HepG2 (cell line): ENCODE measurements around the gene CCDC136. TPM values are rescaled to one million over a fixed set of nuclear protein-coding genes. Genes with fewer than 3 reads are reported as not detected.

Experiments used
- ADNP ChIP-seq: sonication (generic); formaldehyde crosslinking; IDR thresholded peaks from 2 replicates; pipeline ENCODE4 v1.4.0; 2020; ENCODE audit warnings: missing genetic modification reagents
- CSRNP1 ChIP-seq: sonication (generic); formaldehyde crosslinking; IDR thresholded peaks from 2 replicates; pipeline ENCODE4 v1.8.1; 2023; ENCODE audit warnings: mild to moderate bottlenecking, missing genetic modification reagents
- KDM5B ChIP-seq: sonication (generic); formaldehyde crosslinking; IDR thresholded peaks from 2 replicates; pipeline ENCODE4 v1.4.0; 2020; ENCODE audit warnings: missing genetic modification reagents, mild to moderate bottlenecking, borderline replicate concordance
- LCORL ChIP-seq, 2 experiments: fragments of 450-650 bp in 1 of 2; sonication (generic) in 1 of 2; formaldehyde crosslinking in 1 of 2; IDR thresholded peaks; 2 replicates each; pipeline versions ENCODE4 v1.5.0 to v1.6.1; 2017 to 2020; ENCODE audit warnings: antibody characterized with exemption in 1 of 2, missing genetic modification reagents in 1 of 2
- LRRFIP1 ChIP-seq: sonication (generic); formaldehyde crosslinking; conservative IDR thresholded peaks from 2 replicates; pipeline ENCODE4 v1.4.0; 2020; ENCODE audit warnings: missing genetic modification reagents
- PHB2 ChIP-seq: fragments of 450-650 bp; IDR thresholded peaks from 2 replicates; pipeline ENCODE4 v1.6.1; 2018; ENCODE audit not compliant: partially characterized antibody
- SNAPC2 ChIP-seq: sonication (generic); formaldehyde crosslinking; IDR thresholded peaks from 2 replicates; pipeline ENCODE4 v1.8.1; 2022; ENCODE audit warnings: mild to moderate bottlenecking, missing genetic modification reagents
- TMF1 ChIP-seq: sonication (generic); formaldehyde crosslinking; IDR thresholded peaks from 2 replicates; pipeline ENCODE4 v1.8.1; 2022; ENCODE audit warnings: low read depth, missing genetic modification reagents
- ZFP36L2 ChIP-seq: sonication (generic); formaldehyde crosslinking; IDR thresholded peaks from 2 replicates; pipeline ENCODE4 v1.4.0; 2020; ENCODE audit warnings: missing genetic modification reagents
- ZNF225 ChIP-seq: sonication (generic); formaldehyde crosslinking; IDR thresholded peaks from 2 replicates; pipeline ENCODE4 v1.4.0; 2020; ENCODE audit warnings: mild to moderate bottlenecking, missing genetic modification reagents
- polyA plus RNA-seq, 8 experiments: library from polyadenylated mRNA; depleted of rRNA in 3 of 8; stranded (reverse) in 7 of 8; unstranded in 1 of 8; fragments of >200 nt; fragmentation: Illumina TruSeq in 4 of 8; extraction: Trizol in 4 of 8; gene quantifications; 2 replicates each; pipeline versions ENCODE4 v1.2.1 to v1.2.3, GENCODE V29; 2011 to 2016; ENCODE audit warnings: low read depth in 4 of 8, missing spikeins in 1 of 8, mixed read lengths in 1 of 8; ENCODE audit not compliant: insufficient read depth in 1 of 8
- total RNA-seq, 5 experiments: library from RNA; depleted of rRNA; stranded (reverse); fragments of >200 nt; fragmentation: Illumina TruSeq; extraction: Trizol; gene quantifications; 2 replicates each; pipeline ENCODE4 v1.2.3, GENCODE V29; 2016; ENCODE audit warnings: low read depth in 1 of 5
- TF ChIP-seq, protein P1 (sequence below): sonication (generic); formaldehyde crosslinking; IDR thresholded peaks from 2 replicates; pipeline ENCODE4 v1.4.0; 2020; ENCODE audit warnings: low read depth, mild to moderate bottlenecking, missing genetic modification reagents
- TF ChIP-seq, protein P2 (sequence below): IDR thresholded peaks from 2 replicates; pipeline ENCODE4 v1.6.1; 2016; ENCODE audit warnings: missing genetic modification reagents, missing compliant biosample characterization

CCDC136 gene
- total and polyA plus RNA-seq, 2 of the 13 experiments (the other 11 are each of a cell fraction or from before 2014, with no cell fraction given): 0.04 to 0.38 TPM

DNA sequence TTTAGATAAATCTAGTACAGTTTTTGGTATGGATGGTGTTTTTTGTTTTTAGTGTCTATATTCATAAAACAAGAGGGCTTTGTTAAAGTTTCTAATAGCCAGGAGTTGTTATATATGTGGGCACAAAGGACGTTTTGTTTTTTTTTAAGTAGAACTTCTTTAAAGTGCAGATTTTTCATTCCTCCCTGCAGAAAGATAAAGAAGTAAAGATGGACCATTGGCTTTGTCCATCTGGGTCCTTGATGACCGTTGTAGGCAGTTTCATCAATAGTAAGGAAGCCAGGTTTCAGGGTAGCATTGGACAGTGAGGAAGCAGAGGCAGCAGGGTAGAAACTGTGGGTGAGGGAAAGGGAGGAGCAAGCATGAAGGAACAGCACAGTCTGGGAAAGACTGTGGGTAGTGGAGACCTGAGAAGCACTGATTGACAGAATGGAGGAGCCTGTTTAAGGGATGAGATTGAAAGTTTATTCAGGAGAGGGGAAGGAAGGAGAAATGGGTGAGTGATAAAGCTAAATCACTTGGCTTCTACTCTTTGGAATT, 47.3 kb upstream of the CCDC136 start (continued):
- TF ChIP-seq, protein P1, sequence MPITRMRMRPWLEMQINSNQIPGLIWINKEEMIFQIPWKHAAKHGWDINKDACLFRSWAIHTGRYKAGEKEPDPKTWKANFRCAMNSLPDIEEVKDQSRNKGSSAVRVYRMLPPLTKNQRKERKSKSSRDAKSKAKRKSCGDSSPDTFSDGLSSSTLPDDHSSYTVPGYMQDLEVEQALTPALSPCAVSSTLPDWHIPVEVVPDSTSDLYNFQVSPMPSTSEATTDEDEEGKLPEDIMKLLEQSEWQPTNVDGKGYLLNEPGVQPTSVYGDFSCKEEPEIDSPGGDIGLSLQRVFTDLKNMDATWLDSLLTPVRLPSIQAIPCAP (CRISPR knock-in tag): no peak
- TF ChIP-seq TMF1 (CRISPR knock-in tag): no peak
- TF ChIP-seq SNAPC2 (CRISPR knock-in tag): no peak
- TF ChIP-seq PHB2: no peak
- no peak for TF ChIP-seq ZNF225 (CRISPR knock-in tag)
- TF ChIP-seq, protein P2, sequence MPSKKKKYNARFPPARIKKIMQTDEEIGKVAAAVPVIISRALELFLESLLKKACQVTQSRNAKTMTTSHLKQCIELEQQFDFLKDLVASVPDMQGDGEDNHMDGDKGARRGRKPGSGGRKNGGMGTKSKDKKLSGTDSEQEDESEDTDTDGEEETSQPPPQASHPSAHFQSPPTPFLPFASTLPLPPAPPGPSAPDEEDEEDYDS: no peak
- TF ChIP-seq KDM5B (CRISPR knock-in tag): no peak
- no peak for TF ChIP-seq ADNP (CRISPR knock-in tag)
- TF ChIP-seq LCORL (IDR thresholded peaks at IDR 0.05): no peak
- no peak for TF ChIP-seq LCORL (CRISPR knock-in tag; IDR thresholded peaks at IDR 0.05)
- TF ChIP-seq ZFP36L2: no peak
- no peak for TF ChIP-seq CSRNP1
- no peak for TF ChIP-seq LRRFIP1
